Measurements from ENCODE around the gene CD59.

DNA sequence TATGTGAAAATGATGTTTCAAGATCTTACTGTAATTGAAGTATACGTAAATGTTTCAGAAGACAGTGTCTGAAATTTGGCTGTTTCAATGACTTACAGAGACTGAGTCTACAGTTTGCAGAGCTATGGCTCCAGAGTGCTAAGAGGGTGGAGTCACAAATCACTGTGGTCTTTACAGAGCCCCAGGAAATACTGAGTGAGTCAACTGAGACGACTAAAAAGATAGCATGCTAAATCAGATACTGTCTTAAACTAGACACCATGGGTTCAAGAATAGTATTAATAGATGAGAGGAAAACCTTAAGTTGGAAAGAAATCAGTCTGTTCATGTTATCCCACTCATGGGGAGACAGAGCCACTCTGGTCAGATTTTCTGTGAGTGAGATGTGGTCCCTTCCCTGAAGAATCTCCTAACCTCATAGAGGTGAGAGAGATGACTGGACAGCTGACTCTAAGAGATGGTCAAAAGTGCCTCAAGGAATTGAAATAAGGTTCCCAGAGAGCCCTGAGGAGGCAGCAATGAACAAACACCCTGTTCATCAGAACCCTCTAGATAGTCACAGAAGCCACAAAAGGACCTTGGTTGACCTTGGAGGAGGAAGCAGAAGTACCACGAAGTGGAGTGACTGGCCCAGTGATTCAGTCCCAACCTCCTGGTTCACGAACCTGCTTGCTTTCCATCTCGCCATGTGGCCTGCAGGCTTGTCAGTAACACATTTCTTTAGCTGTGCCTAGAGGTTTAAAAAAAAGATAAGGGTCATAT is 65.8 kb downstream of the CD59 start:
- no peak for TF ChIP-seq POLR2A (IDR thresholded peaks at IDR 0.05)
- no peak for TF ChIP-seq EP300 (IDR thresholded peaks at IDR 0.05)

Measured in suprapubic skin (tissue), 2 donors.